Heart left ventricle (tissue), 13 donors: ENCODE results near the gene BTAF1.

Source experiments
- POLR2A ChIP-seq, 2 donors: fragments of 450-650 bp; IDR thresholded peaks; one replicate each; pipeline ENCODE4 v1.6.1; 2017; ENCODE audit warnings: antibody characterized with exemption in 2 of 2, mild to moderate bottlenecking in 2 of 2, moderate library complexity in 2 of 2
- TF ChIP-seq, protein P1 (sequence below), 12 donors: fragments of 200-600 bp; sonication (generic) in 4 of 12; IDR thresholded peaks; one replicate each; pipeline versions ENCODE4 v1.5.0 to v1.8.0; 2018 to 2022; ENCODE audit warnings: antibody characterized with exemption in 12 of 12, mild to moderate bottlenecking in 5 of 12
- donor health status: ischemic (EF 13 %, LVEDD 7.1; RV severe dilation, severe dysfunction).
- donor health status: DM: no; HTN: yes; CAD: no.
- donor health status: DM: no; HTN: no; CAD: no.
- donor health status: ischemic (EF 25% LVEDD 6.9; RV normal size, moderate dysfunction).
- donor health status: ischemic (EF 25% LVEDD 5.7; RV mildly dilated, moderate dysfunction).
- donor health status: ischemic (EF 35%, LVEDD 5.7; RV mildly dilated, moderate dysfunction).
- donor health status: nonischemic (EF 11% LVEDD 7.7; RV severe dilation, severe dysfunction).
- donor health status: DM: yes; HTN: yes; CAD: no.
- donor health status: PGD.
- donor health status: ischemic (EF 29% LVEDD 5.4; RV normal size, mild dysfunction).
- donor health status: nonischemic (EF 23%, LVEDD 6.1; RV moderate dilation, normal function).

DNA sequence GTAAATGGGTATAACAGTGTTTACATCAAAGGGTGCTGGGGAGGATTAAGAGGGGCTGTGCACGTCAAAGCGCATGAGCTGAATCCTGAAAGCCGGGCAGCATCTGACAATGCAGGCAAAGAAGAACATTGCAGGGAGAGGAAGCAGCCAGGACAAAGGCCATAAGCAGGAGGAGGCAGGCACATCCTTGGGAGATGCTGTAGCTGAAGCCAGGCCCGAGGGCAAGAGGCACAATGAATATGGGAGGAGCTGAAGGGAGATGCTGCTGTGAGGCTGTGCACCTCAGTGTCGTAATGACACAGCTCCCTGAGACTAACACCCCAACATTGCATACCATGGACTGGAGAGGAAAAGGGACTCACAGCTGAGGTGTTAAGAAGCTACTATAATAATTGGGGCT is 129.2 kb downstream of the BTAF1 start:
- TF ChIP-seq, protein P1, sequence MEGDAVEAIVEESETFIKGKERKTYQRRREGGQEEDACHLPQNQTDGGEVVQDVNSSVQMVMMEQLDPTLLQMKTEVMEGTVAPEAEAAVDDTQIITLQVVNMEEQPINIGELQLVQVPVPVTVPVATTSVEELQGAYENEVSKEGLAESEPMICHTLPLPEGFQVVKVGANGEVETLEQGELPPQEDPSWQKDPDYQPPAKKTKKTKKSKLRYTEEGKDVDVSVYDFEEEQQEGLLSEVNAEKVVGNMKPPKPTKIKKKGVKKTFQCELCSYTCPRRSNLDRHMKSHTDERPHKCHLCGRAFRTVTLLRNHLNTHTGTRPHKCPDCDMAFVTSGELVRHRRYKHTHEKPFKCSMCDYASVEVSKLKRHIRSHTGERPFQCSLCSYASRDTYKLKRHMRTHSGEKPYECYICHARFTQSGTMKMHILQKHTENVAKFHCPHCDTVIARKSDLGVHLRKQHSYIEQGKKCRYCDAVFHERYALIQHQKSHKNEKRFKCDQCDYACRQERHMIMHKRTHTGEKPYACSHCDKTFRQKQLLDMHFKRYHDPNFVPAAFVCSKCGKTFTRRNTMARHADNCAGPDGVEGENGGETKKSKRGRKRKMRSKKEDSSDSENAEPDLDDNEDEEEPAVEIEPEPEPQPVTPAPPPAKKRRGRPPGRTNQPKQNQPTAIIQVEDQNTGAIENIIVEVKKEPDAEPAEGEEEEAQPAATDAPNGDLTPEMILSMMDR (IDR thresholded peaks at IDR 0.05), result no peak
- no peak for TF ChIP-seq POLR2A (IDR thresholded peaks at IDR 0.05)
